GM18526 (cell line): ENCODE measurements around the gene FANCM.

Source experiments
- POLR2A ChIP-seq: IDR thresholded peaks from 3 replicates; pipeline ENCODE4 v1.6.1; 2011; ENCODE audit not compliant: insufficient read length; ENCODE audit errors: extremely low read depth

FANCM gene

GRCh38 chr14:45135659-45136395, at the start of gene FANCM:
FANCM (plus strand) TSS chr14:45135930; CDS start chr14:45136032, 102 bp downstream.
- TF ChIP-seq POLR2A = peak; percentile 69

GRCh38 chr14:45089813-45090212, 45.9 kb upstream of the FANCM start:
- TF ChIP-seq POLR2A = no peak

- no peak for TF ChIP-seq POLR2A
Measured at GRCh38 chr14:45091710-45092109, 44.0 kb upstream of the FANCM start.

- TF ChIP-seq POLR2A = no peak
Measured at GRCh38 chr14:45094275-45094674, 41.5 kb upstream of the FANCM start.

- no peak for TF ChIP-seq POLR2A
Measured at GRCh38 chr14:45095143-45095542, 40.6 kb upstream of the FANCM start.

GRCh38 chr14:45096218-45096617, 39.5 kb upstream of the FANCM start:
- TF ChIP-seq POLR2A = no peak

- TF ChIP-seq POLR2A = no peak
Measured at GRCh38 chr14:45103806-45104205, 31.9 kb upstream of the FANCM start.

- no peak for TF ChIP-seq POLR2A
Measured at GRCh38 chr14:45104561-45104960, 31.2 kb upstream of the FANCM start.

GRCh38 chr14:45112896-45113781, 22.6 kb upstream of the FANCM start:
- TF ChIP-seq POLR2A = no peak

- no peak for TF ChIP-seq POLR2A
Measured at GRCh38 chr14:45114327-45114726, 21.4 kb upstream of the FANCM start.

- TF ChIP-seq POLR2A = no peak
Measured at GRCh38 chr14:45118594-45118993, 17.1 kb upstream of the FANCM start.

- no peak for TF ChIP-seq POLR2A
Measured at GRCh38 chr14:45120096-45120495, 15.6 kb upstream of the FANCM start.

- TF ChIP-seq POLR2A = no peak
Measured at GRCh38 chr14:45123271-45123670, 12.5 kb upstream of the FANCM start.

GRCh38 chr14:45125754-45126153, 10.0 kb upstream of the FANCM start:
- no peak for TF ChIP-seq POLR2A

GRCh38 chr14:45128963-45129629, 6.6 kb upstream of the FANCM start:
- TF ChIP-seq POLR2A = no peak

- TF ChIP-seq POLR2A = no peak
Measured at GRCh38 chr14:45133683-45134050, 2.1 kb upstream of the FANCM start.
